GM21528 (cell line): ENCODE data around the gene COX15.
"Not testable (repeated sequence)": the region's sequence is repeated elsewhere in the genome, so short reads cannot be mapped to it uniquely, and the experiment has no call there.

Source experiments
- ATAC-seq: cut with Tn5 transposase; IDR thresholded peaks from one replicate; pipeline ENCODE4 v1.9.1; 2021; ENCODE audit warnings: mild to moderate bottlenecking, moderate library complexity; ENCODE audit not compliant: unreplicated experiment, low FRiP score

The COX15 gene

DNA sequence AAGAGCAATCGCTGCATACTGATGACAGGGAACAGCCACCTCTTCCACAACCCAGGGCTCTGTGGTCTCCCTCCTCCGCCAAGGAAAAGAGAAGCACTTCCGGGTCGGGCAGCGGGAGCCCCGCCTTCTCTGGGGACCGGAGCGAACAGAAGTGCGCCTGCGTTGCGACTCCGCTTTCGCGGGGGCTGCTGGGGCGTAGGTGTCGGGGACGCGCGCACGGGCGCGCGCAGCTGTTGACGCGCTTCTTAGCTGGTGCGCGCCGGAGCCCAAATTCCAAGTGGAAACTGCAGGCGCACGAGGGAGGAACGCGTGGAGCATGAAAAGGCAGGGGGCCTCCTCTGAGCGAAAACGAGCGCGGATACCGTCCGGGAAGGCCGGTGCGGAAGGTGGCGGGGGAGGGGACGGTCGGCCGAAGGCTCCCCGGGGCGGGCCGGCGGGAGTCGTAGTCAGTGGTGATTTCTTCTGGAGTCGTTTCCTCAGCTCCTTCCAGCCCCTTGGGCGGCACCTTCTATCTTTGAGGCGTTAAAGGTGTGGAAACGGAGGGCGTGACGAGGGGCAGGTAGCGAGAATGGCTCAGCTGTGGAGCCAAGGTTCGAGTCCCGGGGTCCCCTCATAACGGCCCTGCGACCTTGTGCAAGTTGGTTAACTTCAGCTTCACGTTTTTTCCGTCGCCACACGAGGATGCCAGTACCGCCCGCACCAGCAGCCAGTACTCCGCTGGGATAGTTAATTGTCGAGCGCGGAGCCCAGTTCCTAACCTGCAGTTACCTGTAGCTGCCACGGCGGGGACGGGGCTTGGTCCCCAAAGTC, at the start of gene COX15, which contains the start of gene CUTC:
Gene COX15 (minus strand): TSS at position 95 of the 810 bp plus-strand sequence. CDS start 78 bp downstream, at position 17.
Gene CUTC (plus strand): TSS at position 202 of the 810 bp plus-strand sequence. CDS start 115 bp downstream, at position 317.
- peak; percentile 84 for ATAC-seq

DNA sequence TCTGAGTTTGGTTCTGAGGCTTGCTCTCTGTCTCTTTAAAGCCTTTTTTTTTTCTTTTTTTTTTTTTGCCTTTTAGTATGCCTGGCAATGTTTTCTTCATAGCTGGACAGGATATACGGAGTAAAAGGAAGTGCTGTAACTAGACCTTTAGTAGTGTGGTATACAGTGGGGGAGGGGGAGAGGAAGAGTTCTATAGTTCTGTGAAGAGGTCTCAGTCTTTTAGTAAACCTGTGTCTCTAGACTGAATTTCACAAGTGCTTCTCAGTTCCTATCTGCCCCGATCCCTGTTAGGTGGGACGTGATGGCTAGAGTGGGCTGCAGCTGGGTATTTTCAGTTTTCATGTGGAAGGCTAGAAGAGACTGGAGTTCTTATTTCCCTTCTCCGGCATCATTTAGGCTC, 47.4 kb upstream of the COX15 start:
- no peak for ATAC-seq

DNA sequence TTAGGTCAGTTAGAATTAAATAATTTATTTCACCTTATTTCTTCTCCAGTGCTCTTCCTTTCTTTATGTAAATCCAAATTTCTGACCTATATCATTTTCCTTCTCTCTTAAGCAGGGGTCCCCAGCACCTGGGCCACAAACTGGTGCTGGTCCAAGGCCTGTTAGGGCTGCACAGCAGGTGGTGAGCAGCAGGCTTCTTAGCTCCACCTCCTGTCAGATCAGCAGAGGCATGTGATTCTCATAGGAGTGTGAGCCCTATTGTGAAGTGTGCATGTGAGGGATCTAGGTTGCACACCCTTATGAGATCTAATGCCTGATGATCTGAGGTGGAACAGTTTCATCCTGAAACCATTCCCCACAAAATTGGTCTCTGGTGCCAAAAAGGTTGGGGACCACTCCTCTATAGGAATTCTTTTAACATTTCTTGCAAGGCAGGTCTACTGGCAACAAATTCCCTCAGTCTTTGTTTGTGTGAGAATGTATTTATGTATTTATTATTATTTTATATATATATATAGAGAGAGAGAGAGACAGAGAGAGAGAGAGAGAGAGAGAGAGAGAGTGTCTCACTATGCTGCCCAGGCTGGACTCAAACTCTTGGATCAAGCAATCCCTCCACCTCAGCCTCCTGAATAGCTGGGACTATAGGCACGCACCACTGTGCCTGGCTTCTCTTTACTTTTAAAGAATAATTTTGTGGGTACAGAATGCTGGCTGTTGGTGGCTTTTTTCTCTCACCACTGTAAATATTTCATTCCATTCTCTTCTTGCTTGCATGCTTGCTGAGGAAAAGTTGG, 46.2 kb upstream of the COX15 start:
- ATAC-seq = no peak

DNA sequence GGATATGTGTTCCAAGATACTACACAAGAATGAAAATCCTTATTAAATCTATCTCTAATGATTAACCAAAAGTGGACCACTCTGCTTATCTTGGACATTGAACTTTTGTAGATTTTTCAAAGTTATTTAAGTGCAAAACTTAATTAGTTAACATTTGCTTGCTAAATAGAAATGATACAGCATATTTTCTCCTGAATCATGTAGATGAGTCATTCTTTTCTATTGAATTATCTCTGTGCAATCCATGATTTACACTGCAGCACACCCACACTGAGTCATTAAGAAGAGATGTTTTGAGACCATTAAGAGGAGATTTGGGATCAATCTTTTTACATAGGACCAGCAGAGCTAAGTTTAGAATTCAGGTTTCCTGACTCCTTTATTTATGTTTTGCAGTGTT, 43.9 kb upstream of the COX15 start:
- no peak for ATAC-seq

DNA sequence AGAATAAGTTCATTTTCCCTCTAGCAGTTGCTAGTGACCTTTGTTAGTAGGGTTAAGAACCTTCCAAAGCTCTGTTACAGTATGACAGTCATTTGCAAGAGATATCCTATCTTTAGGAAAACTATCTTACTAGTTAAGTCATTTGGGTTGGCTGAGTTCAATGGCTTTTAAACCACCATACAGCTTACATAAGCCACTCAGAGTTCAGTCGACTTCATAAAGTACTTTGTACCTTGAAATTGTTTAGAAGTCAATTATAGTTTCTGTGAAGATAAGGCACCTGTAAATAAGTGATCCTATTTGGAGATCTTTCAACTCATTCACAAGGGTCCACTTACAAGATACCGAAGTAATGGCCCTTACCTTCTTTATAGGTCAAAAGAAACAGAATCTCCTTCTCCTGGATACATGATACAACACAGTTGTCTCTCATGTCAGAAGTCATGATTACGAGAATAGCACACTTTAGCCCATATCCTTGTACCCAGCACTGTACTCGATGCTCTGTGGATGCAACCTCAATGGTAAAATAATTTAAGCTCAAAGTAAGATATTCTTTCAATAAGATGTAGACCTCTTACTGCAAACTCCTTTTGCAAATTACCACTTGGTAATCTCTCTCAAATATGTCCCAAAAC, 38.6 kb upstream of the COX15 start:
- ATAC-seq = no peak

DNA sequence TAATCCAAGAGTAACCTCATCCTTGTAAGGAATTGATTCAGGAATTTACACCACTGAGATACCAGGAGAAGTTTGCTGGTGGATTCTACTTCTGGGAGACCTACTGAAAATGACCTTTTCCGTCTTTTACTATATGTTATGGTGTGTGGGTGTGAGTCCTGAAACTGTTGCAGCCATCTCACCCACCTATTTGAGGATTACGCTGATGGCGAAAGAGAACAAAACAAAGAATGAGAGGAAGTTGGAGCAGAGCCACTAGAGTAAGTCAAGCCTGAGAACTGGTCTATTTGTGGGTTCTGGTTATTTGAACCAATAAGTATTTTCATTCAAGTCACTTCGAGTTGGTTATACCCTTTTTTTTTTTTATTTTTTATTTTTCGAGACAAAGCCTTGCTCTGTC, 37.8 kb upstream of the COX15 start:
- ATAC-seq = no peak

DNA sequence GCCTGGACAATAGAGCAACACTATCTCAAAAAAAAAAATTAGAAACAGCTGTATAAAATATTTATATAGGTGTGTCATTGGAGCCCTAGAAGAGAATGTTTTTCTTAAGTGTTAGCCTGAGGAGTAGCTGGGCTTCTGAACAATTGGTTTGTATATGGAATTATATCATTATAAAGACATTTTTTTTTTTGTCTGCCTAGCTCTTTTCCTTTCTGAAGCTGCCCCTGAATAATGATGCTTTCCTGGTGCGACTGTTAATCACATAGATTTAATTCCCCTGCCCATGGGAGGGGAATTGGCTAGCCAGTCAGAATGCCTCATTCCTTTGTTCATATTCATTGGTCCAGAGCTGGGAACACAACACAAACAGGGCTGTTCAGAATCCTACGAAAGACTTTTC, 36.6 kb upstream of the COX15 start:
- ATAC-seq = no peak

- ATAC-seq = no peak
These were observed 36.0 kb upstream of the COX15 start for GRCh38 chr10:99767901-99768300.

DNA sequence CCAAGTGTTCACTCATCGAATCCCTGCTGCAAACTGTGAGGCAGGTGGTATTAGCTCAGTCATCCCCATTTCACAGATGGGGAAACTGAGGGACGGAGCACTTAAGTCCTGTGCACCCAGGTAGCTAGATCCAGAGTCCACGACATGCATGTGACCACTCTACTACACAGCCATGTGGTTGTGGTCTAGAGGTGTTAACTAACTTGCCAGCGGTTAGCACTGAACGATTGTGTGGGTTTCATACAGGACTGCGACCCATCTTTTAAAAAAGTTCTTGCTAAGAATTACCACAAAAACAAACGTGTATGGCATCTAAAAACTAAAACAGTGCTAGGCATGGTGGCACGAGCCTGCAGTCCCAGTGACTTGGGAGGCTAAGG, 34.4 kb upstream of the COX15 start:
- ATAC-seq = peak; percentile 58

DNA sequence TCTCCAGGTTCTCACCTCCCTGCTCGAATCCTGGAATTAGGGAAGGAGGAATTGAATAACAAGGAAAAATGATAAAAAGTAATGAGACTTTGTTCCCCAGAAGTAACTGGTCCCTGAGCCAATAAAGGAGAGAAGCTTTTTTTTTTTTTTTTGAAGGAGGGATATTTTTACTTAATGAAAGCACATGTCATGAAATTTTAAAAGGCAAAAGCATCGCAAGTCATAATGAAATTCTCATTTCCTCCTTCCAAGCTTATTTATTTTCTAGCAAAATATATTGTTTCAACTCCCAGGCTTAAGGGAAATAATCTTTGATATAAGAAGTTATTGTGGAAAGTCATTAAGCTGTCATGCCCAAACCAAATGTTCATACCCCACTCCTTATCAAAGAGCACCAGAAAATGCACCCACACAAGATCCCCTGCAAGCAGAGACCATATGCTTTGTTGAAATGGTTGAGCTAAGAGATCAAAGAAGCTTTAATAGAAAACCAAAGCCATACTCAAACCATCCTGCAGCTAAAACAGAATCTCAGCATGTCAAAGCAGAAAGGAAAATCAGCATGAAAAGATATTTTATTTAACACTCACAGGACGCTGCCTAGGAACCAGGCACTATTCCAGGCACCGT, 33.9 kb upstream of the COX15 start:
- no peak for ATAC-seq

GRCh38 chr10:99761365-99761764, 29.4 kb upstream of the COX15 start:
- no peak for ATAC-seq

GRCh38 chr10:99760321-99760720, 28.4 kb upstream of the COX15 start:
- ATAC-seq = no peak

DNA sequence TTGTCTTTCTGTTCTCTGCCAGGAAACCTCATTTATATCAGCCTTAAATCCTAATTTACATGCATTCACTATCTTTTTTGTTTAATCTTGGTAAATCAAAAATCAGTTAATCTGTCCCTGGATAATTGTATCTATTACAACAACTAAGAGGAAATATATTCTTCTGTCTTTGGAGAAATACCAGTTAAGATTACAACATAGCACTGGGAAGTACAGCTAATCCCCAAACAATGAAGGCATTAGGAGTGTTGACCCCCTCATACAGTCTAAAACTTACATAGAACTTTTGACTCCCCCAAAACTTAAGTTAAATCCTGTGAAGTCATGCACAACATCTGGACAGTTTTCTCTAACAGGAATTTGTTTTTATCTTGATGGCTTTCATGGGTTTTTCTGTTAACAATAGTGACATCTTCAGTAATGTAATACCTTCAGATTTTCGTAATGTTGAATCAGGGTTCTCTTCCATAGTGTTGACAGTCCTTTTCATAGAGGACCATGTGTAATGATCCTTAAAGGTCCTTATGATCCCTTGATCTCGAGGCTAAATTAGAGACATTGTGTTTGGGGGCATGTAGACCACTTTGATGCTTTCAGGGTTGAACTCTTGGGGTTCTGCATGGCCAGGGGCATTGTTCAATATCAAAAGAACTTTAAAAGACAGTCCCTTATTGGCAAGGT, 26.4 kb upstream of the COX15 start:
- no peak for ATAC-seq

DNA sequence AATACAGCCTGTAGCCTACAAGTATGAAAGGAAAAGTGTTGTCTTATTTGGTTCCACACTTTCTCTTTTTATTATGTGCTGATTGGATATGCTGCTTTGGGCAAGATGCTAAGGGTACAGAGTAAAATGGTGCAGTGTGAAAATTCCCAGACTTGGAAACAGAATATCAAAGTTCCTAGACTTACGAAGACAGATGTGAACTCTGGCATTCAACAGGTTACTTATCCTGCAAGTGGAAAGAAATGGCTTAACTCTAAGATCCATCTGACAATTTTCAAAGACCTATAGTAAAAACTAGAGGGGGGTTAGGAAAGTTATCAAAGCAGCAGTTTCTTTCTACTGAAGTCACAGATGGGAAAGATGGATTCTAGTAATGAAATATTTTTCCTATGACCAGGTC, 24.2 kb upstream of the COX15 start:
- no peak for ATAC-seq

GRCh38 chr10:99754670-99755069, 22.7 kb upstream of the COX15 start:
- ATAC-seq = no peak

DNA sequence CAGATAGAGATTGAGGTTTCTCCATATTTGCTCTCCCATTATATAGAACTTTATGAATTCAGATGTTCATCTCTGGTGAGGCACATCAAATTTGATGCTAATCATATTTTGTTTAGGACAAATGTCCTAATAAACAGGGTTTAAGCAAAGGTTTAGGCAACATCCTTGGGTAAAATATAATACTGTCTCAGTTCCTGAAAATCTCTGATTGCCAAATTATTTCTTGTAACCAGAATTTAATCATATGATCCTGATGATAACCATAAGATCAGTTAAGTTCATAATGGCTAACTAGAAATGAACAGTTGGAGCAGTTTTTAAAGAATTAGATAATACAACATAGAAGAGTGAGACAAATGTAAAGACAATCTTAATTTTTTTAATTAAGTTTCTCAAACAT, 18.7 kb upstream of the COX15 start:
- no peak for ATAC-seq

- no peak for ATAC-seq
These were observed 17.0 kb upstream of the COX15 start for GRCh38 chr10:99748823-99749451.

GRCh38 chr10:99746166-99746565, 14.2 kb upstream of the COX15 start:
- ATAC-seq = not testable (repeated sequence)

DNA sequence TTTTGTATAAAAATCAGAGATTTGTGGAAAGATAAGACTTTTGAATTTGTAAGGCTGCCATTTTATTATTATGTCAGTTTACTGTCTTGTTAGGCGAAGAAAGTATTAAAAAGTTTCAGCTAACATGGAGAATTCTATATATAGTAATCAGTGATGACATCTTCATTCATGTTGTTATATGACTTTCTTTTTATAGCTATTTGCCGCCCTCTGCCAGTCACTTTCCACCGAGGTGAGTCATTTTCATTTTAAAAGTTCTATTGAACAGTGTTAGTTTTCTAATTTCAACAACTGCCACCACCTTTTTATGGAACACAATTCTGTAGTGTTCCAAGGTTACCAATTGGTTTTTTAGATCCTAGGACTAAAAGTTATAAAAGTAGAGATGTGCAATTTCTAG, 11.9 kb upstream of the COX15 start:
- no peak for ATAC-seq

DNA sequence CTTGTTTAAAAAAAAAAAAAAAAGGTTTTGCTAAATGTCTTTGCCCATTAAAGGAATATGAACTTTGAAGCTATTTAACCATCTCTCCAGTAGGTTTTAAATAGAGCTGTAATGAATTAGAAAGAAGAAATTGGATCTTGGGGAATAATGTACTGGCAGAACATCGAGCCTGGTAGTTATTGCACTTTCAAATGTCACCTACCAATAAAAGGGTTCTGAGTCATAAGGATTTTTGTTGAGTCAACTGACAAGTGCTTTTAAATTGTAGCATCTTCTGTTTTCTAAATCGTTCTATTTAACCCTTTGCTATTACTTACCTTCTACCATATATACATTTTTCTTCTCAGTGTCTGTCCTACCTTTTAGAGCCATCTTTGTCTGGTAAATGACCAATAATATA, 10.8 kb upstream of the COX15 start:
- ATAC-seq = no peak
